RWPE2 (cell line): Measurements from ENCODE around the gene SH3PXD2A.

Experiments used
- ATAC-seq: fragments of 200-7000 bp; cut with Tn5 transposase; 3 replicates; pipeline ENCODE4 v1.9.1; 2021; ENCODE audit warnings: low read depth
- DNase-seq: peaks from one replicate; pipeline ENCODE4 v3.0.0-alpha.2; 2020; ENCODE audit warnings: low spot score
- H3K27ac ChIP-seq: fragments of 450-650 bp; 2 replicates; pipeline ENCODE4 v1.5.1; 2017; ENCODE audit warnings: mild to moderate bottlenecking; ENCODE audit not compliant: poor library complexity, severe bottlenecking
- H3K27me3 ChIP-seq: fragments of 250-450 bp; sonication (Bioruptor Pico); 2 replicates; pipeline ENCODE4 v1.5.1; 2021; ENCODE audit warnings: mild to moderate bottlenecking, moderate library complexity; ENCODE audit not compliant: insufficient read depth, poor library complexity, severe bottlenecking
- H3K36me3 ChIP-seq: fragments of 250-450 bp; sonication (Bioruptor Pico); 2 replicates; pipeline ENCODE4 v1.5.1; 2020; ENCODE audit warnings: low read depth, mild to moderate bottlenecking, moderate library complexity
- H3K4me1 ChIP-seq: fragments of 250-450 bp; sonication (Bioruptor Pico); 2 replicates; pipeline ENCODE4 v1.5.1; 2021; ENCODE audit warnings: mild to moderate bottlenecking, moderate library complexity; ENCODE audit not compliant: insufficient read depth, poor library complexity, severe bottlenecking
- H3K4me3 ChIP-seq: fragments of 250-450 bp; sonication (Bioruptor Pico); 2 replicates; pipeline ENCODE4 v1.5.1; 2021; ENCODE audit warnings: mild to moderate bottlenecking, moderate library complexity; ENCODE audit not compliant: severe bottlenecking
- H3K9me3 ChIP-seq: fragments of 250-450 bp; sonication (Bioruptor Pico); 2 replicates; pipeline ENCODE4 v1.5.1; 2021; ENCODE audit warnings: mild to moderate bottlenecking, moderate library complexity; ENCODE audit not compliant: severe bottlenecking
- TF ChIP-seq, protein P1 (sequence below): fragments of 450-650 bp; IDR thresholded peaks from one replicate; pipeline ENCODE4 v1.5.1; 2017; ENCODE audit warnings: mild to moderate bottlenecking, moderate library complexity; ENCODE audit not compliant: poor library complexity, severe bottlenecking

The SH3PXD2A gene

DNA sequence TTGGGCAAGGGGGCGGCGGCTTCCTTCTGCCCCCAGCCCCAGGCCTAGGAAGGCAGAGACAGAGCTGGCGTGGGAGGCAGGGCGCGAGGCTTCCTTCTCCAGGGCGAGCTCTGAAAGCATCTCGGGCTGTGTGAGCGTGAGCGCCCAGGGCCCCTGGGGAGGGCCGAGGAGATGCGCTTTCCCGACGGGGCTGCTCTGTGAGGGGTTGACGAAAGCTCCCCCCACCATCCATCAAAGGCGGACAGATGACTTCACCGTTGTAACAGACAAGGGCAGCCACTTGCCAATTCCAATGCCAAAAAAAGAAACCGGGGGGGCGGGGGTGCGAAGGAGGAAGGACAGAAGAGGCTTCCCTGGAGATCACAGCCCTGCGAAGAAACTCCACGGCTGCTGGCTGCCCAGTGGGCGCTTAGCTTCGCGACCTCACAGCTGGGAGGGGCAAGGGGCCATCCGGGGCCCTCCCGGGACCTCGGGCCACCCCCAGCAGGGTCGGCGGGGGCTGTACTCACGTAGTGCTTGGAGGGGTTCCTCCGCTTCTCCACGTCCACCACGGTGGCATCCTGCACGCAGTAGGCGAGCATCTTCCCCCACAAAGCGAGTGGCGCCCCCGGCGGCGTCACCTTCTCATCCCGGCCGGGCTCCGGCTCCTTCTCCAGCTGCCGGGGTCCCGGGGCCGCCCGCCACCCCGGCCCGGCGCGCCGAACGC is 537 bp downstream of the SH3PXD2A start:
- Histone ChIP-seq H3K4me3 (peak overlapping the region; percentile 95), H3K27ac (peak overlapping the region; percentile 89)

GRCh38 chr10:103854265-103854685 is 1.1 kb downstream of the SH3PXD2A start:
- H3K36me3 ChIP-seq = peaks cover 37% of the 10 kb centered on the region
- peak overlapping the region; percentile 89 for H3K27ac ChIP-seq
- ATAC-seq (peak; percentile 4; the same call in 2 of the 3 replicates), DNase-seq (no peak)
- H3K27me3 ChIP-seq = no peaks in the 10 kb centered on the region
- no peaks in the 10 kb centered on the region for H3K9me3 ChIP-seq
- H3K4me3 ChIP-seq = peak overlapping the region; percentile 95
- TF ChIP-seq, protein P1, sequence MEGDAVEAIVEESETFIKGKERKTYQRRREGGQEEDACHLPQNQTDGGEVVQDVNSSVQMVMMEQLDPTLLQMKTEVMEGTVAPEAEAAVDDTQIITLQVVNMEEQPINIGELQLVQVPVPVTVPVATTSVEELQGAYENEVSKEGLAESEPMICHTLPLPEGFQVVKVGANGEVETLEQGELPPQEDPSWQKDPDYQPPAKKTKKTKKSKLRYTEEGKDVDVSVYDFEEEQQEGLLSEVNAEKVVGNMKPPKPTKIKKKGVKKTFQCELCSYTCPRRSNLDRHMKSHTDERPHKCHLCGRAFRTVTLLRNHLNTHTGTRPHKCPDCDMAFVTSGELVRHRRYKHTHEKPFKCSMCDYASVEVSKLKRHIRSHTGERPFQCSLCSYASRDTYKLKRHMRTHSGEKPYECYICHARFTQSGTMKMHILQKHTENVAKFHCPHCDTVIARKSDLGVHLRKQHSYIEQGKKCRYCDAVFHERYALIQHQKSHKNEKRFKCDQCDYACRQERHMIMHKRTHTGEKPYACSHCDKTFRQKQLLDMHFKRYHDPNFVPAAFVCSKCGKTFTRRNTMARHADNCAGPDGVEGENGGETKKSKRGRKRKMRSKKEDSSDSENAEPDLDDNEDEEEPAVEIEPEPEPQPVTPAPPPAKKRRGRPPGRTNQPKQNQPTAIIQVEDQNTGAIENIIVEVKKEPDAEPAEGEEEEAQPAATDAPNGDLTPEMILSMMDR = no peak
- H3K4me1 ChIP-seq = peaks cover 45% of the 10 kb centered on the region

More for the DNA sequence above, 537 bp downstream of the SH3PXD2A start:
- TF ChIP-seq, protein P1 = no peak
- no peaks in the 10 kb centered on the region for H3K9me3 ChIP-seq
- peaks cover 37% of the 10 kb centered on the region for H3K36me3 ChIP-seq
- no peak for DNase-seq
- no peaks in the 10 kb centered on the region for H3K27me3 ChIP-seq
- H3K4me1 ChIP-seq = peaks cover 43% of the 10 kb centered on the region
- peak; percentile 20; the same call in 2 of the 3 replicates for ATAC-seq

DNA sequence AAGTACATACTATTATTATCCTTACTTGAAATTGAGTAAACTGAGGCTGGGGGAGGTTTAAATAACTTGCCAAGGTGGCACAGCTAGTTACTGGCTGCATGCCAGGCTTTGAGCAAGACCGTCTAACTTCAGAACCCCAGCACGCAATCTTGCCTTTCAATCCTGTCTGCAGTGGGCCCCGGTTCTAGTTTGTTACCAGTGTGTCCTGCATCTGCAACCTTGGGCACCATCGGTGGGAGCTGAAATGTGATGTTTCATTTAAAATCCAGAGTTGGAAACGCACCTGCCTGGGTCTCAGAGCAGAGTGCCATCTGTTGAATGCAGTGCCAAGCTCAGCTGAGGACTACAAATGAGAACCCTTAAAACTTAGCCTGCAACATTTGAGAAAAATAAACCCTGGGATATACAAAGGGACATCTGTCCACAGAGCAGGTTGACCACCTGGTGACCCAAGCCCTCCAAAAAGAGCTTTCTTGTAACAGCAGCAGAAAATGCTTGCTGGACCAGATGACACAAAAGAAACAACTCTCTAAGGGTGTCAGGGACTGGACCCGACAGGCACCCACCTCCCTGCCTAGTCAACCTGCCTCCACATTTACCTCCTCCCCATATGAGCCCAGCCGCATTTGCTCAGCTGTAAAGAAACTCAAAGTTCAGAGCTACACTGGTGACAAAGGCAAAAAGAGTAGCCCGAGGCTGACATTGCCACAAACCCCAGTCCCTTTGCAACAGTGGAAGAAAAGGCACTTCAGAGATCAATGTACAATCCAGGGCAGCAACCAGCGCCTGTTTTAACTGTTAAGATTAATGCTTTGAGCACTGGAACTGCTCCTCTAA is 1.7 kb downstream of the SH3PXD2A start:
- peaks cover 40% of the 10 kb centered on the region for H3K4me1 ChIP-seq
- H3K4me3 ChIP-seq = peak overlapping the region; percentile 95
- H3K9me3 ChIP-seq = no peaks in the 10 kb centered on the region
- peak overlapping the region; percentile 89 for H3K27ac ChIP-seq
- ATAC-seq (no peak), DNase-seq (no peak)
- H3K27me3 ChIP-seq = no peaks in the 10 kb centered on the region
- peaks cover 37% of the 10 kb centered on the region for H3K36me3 ChIP-seq
- TF ChIP-seq, protein P1 = no peak

- Histone ChIP-seq H3K4me3 (peak overlapping the region; percentile 95), H3K27me3 (no peaks in the 10 kb centered on the region), H3K4me1 (peaks cover 40% of the 10 kb centered on the region), H3K36me3 (peaks cover 37% of the 10 kb centered on the region), H3K27ac (peak overlapping the region; percentile 89), H3K9me3 (no peaks in the 10 kb centered on the region)
- DNase-seq (no peak), ATAC-seq (no peak)
- TF ChIP-seq, protein P1 = no peak
Observed at GRCh38 chr10:103852856-103853255, 2.5 kb downstream of the SH3PXD2A start.
